HG02763 (cell line): ENCODE data around the gene LY9.

Source experiments
- ATAC-seq: cut with Tn5 transposase; IDR thresholded peaks from one replicate; pipeline ENCODE4 v1.9.1; 2021; ENCODE audit warnings: mild to moderate bottlenecking, moderate library complexity; ENCODE audit not compliant: unreplicated experiment

The LY9 gene

GRCh38 chr1:160801836-160802580 is 6.0 kb downstream of the LY9 start:
- no peak for ATAC-seq

- ATAC-seq: no peak
Measured at GRCh38 chr1:160806109-160806665, 10.2 kb downstream of the LY9 start.

GRCh38 chr1:160806784-160807183 is 10.8 kb downstream of the LY9 start:
- no peak for ATAC-seq

GRCh38 chr1:160807247-160807646 is 11.3 kb downstream of the LY9 start:
- no peak for ATAC-seq

- no peak for ATAC-seq
Measured at GRCh38 chr1:160807738-160808137, 11.8 kb downstream of the LY9 start.

GRCh38 chr1:160808289-160808688 is 12.3 kb downstream of the LY9 start:
- ATAC-seq: no peak

GRCh38 chr1:160810486-160810885 is 14.5 kb downstream of the LY9 start:
- no peak for ATAC-seq

- no peak for ATAC-seq
Measured at GRCh38 chr1:160811147-160811546, 15.2 kb downstream of the LY9 start.

- ATAC-seq: no peak
Measured at GRCh38 chr1:160813215-160813614, 17.2 kb downstream of the LY9 start.

- no peak for ATAC-seq
Measured at GRCh38 chr1:160814316-160814715, 18.3 kb downstream of the LY9 start.

- no peak for ATAC-seq
Measured at GRCh38 chr1:160814856-160815255, 18.9 kb downstream of the LY9 start.

GRCh38 chr1:160818207-160818937 is 22.4 kb downstream of the LY9 start:
- ATAC-seq: no peak

GRCh38 chr1:160819186-160819585 is 23.2 kb downstream of the LY9 start:
- no peak for ATAC-seq

GRCh38 chr1:160821627-160822026 is 25.7 kb downstream of the LY9 start:
- ATAC-seq: no peak

GRCh38 chr1:160823296-160823695 is 27.3 kb downstream of the LY9 start:
- no peak for ATAC-seq

GRCh38 chr1:160826546-160826945 is 30.6 kb downstream of the LY9 start:
- no peak for ATAC-seq

GRCh38 chr1:160827418-160827817 is 31.4 kb downstream of the LY9 start:
- no peak for ATAC-seq

- no peak for ATAC-seq
Measured at GRCh38 chr1:160829766-160830165, 33.8 kb downstream of the LY9 start.

- ATAC-seq: no peak
Measured at GRCh38 chr1:160830321-160831153, 34.6 kb downstream of the LY9 start.

GRCh38 chr1:160834945-160835565 is 39.1 kb downstream of the LY9 start:
- no peak for ATAC-seq

GRCh38 chr1:160835751-160836150 is 39.8 kb downstream of the LY9 start:
- no peak for ATAC-seq
